ENCODE results near the gene PWP2.
"Not testable (repeated sequence)": the region's sequence is repeated elsewhere in the genome, so short reads cannot be mapped to it uniquely, and the experiment has no call there.

The PWP2 gene

GRCh38 chr21:44107026-44107501, at the start of gene PWP2:
PWP2 (plus strand) TSS chr21:44107399; CDS start chr21:44107417, 18 bp downstream.
- in situ Hi-C loops (cut with MboI; ENCODE audit: low pct_unique_long_range_greater_than_20kb, low sequenced_read_pairs); DNase-seq: not testable (repeated sequence)

GRCh38 chr21:44057960-44058651, 49.1 kb upstream of the PWP2 start:
- in situ Hi-C loops (cut with MboI; ENCODE audit: low pct_unique_long_range_greater_than_20kb, low sequenced_read_pairs): no loop called here

DNA sequence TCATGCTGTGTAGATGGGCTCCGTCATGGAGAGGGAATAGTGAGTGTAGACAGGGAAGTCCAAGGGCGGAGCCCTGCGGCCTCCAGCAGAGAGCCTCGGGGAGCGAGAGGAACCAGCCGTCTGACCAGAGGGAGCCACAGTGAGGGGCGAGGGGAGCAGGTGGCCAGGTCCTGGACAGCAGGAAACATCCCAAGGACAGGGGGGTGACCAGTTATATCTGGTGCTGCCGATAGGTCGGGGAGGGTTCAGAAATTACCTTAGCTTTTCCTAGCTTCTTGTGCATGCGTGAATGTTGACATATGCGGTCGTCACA, 48.6 kb upstream of the PWP2 start:
- in situ Hi-C loops (cut with MboI; ENCODE audit: low pct_unique_long_range_greater_than_20kb, low sequenced_read_pairs): no loop called here
- DNase-seq: no peak

More at GRCh38 chr21:44057960-44058651, 49.1 kb upstream of the PWP2 start:
- no peak for DNase-seq

DNA sequence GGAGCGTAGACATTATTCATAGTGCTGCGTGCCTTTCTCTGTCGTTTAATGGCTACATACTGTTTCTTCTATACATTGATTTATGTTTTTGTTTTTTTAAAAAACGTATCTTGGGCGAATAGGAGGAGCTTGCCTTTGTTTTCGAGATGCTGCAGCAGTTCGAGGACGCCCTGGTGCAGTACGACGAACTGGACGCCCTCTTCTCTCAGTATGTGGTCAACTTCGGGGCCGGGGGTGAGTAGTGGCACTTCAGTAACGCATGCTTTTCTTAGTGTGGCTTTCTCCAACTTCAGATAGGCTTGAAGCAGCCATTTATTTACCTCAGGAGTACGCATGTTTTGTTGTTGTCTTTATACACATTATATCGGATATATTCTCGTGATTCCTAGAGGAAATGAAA, 48.2 kb upstream of the PWP2 start:
- in situ Hi-C loops (cut with MboI; ENCODE audit: low pct_unique_long_range_greater_than_20kb, low sequenced_read_pairs): no loop called here
- DNase-seq: no peak

DNA sequence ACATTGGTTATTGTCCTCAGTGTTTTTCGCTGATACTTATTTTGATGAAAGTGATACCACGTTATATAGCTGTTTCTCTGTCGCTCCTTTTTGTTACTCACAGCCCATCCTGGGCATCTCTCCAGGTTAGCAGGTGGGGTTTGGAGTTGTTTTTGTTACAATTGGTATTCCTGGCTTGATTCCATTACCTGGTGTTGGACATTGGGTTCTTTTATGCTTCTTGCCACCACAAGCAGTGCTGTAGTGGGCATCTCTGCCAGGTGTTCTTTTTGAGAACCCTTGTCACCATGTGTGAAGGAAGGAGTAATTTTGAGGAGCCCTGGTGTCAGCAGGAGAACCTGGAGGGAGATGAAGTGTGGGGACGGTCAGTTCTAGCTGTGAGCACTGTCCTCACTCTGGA, 47.5 kb upstream of the PWP2 start:
- no peak for DNase-seq
- in situ Hi-C loops (cut with MboI; ENCODE audit: low pct_unique_long_range_greater_than_20kb, low sequenced_read_pairs): no loop called here

DNA sequence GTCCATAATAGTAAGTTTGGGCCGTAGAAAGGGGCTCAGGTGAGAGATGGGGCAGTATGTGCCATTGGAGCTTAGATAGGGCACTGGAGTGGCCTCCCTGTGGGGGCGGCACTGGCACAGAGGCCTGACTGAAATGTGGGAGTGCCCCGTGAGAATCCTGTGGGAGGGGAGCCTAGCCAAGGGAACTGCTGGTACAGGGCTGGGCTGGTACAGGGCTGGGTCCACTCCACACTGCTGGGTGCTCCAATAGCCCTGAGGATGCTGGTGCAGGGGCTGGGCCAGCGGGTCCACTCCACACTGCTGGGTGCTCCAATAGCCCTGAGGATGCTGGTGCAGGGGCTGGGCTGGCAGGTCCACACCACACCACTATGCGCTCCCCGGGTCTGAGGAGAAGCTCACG, 44.8 kb upstream of the PWP2 start:
- in situ Hi-C loops (cut with MboI; ENCODE audit: low pct_unique_long_range_greater_than_20kb, low sequenced_read_pairs): no loop called here
- DNase-seq: no peak

- no peak for DNase-seq
These were observed 43.9 kb upstream of the PWP2 start for GRCh38 chr21:44063151-44063912.

DNA sequence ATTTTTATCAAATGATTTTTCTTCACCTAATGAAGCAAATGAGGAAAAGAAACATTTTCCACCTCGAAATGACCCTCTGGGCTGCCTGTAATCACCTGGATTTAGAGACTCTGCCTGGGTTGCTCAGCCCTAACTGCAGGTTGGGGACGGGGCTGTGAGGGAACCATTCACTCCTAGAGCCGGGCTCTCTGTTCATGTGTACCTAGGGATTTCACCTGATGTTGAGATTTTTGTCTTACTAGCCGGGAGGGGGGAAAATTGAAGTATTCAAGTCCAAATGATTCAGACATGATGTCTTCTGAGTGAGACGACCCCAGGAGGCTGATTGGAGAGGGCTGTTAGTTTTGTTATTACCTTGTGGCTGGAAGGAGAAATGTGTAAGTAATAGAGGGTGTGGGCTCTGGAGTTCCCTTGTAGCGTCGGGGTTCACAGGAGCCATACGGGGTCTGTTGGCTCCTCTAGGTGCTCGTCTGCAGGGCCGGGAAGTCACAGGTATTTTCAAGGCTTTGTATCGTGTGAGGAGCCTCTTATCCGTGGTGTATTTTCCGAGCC, 42.3 kb upstream of the PWP2 start:
- no peak for DNase-seq
- in situ Hi-C loops (cut with MboI; ENCODE audit: low pct_unique_long_range_greater_than_20kb, low sequenced_read_pairs): no loop called here

More at GRCh38 chr21:44063151-44063912, 43.9 kb upstream of the PWP2 start:
- in situ Hi-C loops (cut with MboI; ENCODE audit: low pct_unique_long_range_greater_than_20kb, low sequenced_read_pairs): no loop called here

GRCh38 chr21:44065428-44065827, 41.8 kb upstream of the PWP2 start:
- in situ Hi-C loops (cut with MboI; ENCODE audit: low pct_unique_long_range_greater_than_20kb, low sequenced_read_pairs): no loop called here
- DNase-seq: peak; percentile 51

DNA sequence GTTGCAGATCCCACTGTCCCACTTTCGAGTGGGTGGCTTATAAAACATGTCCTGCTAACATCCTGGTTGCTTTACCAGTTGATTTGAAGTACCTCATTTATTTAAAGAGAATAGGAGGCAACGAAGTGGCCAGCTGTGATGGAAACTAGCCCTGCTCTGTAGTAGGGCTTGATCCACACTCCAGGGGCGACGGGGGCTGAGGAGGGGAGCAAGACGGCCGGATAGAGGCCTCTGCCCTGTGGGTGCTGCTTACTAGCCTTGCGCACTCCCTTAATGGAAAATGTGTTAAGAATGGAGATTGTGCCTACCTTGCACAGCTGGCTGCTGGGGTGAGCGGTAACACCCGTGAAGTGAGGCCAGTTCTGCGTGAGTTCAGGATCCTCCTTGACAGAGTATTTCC, 41.1 kb upstream of the PWP2 start:
- in situ Hi-C loops (cut with MboI; ENCODE audit: low pct_unique_long_range_greater_than_20kb, low sequenced_read_pairs): no loop called here
- no peak for DNase-seq

GRCh38 chr21:44067011-44067839, 40.0 kb upstream of the PWP2 start:
- in situ Hi-C loops (cut with MboI; ENCODE audit: low pct_unique_long_range_greater_than_20kb, low sequenced_read_pairs): no loop called here
- no peak for DNase-seq

DNA sequence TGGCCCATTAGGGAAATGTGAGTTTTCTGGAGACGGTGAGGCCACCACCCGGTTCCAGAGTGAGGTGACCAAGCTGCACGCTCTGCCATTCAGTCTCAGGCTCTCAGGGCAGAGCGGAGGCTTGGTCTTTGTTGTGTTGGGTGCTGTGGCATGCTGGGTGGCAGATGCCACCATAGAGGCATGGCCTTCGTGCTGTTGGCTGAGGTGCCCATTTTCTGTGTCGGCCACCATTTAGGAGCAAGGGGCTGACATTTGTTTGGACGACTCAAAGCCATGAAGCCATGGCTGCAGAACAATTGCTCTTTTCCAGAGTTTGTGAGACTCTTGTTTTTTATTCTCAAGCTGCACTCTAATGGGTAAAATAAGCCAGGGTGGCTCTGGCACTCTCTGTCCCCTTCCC, 36.8 kb upstream of the PWP2 start:
- in situ Hi-C loops (cut with MboI; ENCODE audit: low pct_unique_long_range_greater_than_20kb, low sequenced_read_pairs): no loop called here
- DNase-seq: no peak

- in situ Hi-C loops (cut with MboI; ENCODE audit: low pct_unique_long_range_greater_than_20kb, low sequenced_read_pairs): no loop called here
- no peak for DNase-seq
These were observed 35.7 kb upstream of the PWP2 start for GRCh38 chr21:44071359-44072104.

DNA sequence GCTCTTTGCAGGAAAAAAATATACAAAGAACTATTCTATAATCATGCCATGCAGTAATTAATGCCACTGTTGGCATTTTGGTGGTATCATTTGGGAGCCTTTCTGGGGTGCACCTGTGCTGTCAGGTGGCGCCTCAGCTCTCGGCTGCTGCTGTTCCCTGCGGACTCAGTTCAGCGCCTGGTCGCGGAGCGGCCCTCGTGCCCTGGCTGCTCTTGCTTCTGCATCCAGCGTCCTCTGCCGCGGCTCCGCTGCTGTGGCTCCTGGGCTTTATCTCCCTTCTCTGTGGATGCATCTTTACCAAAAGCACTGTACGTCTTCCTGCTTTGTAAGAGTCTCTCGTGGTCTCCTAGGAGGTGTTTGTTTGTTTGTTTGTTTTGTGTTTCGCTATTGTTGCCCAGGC, 35.1 kb upstream of the PWP2 start:
- in situ Hi-C loops (cut with MboI; ENCODE audit: low pct_unique_long_range_greater_than_20kb, low sequenced_read_pairs): no loop called here
- DNase-seq: no peak

DNA sequence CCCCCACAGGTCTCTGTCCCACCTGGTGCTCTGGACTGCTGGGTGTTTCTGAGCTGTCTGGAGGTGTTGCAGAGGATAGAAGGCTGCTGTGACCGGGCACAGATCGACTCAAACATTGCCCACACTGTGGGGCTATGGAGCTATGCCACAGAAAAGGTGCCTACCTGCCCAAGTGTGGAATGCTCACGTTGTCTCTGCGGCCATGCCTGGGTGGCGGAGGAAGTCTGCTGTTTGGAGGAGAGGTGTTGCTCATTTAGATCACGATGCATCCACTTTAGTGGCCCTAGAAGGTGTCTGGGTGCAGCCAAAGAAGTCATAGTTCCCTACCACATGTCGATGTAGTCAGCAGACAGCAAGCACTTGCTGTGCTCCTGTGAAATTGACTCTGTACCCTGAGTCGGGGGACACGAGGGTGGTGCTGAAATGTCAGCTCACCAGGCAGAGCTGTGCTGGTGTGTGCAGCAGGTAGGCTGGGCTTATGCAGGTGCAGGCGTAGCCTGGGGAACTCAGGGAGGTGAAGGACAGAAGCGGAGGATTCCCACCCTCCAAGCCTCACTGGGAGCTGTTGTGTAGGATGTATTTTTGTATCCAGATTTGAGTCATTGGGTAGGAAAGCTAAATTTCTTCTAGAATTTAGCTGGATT, 32.8 kb upstream of the PWP2 start:
- in situ Hi-C loops (cut with MboI; ENCODE audit: low pct_unique_long_range_greater_than_20kb, low sequenced_read_pairs): no loop called here
- DNase-seq: no peak

- DNase-seq: no peak
- in situ Hi-C loops (cut with MboI; ENCODE audit: low pct_unique_long_range_greater_than_20kb, low sequenced_read_pairs): no loop called here
These were observed 30.9 kb upstream of the PWP2 start for GRCh38 chr21:44076316-44076715.

- no peak for DNase-seq
- in situ Hi-C loops (cut with MboI; ENCODE audit: low pct_unique_long_range_greater_than_20kb, low sequenced_read_pairs): no loop called here
These were observed 28.7 kb upstream of the PWP2 start for GRCh38 chr21:44078411-44078981.

- in situ Hi-C loops (cut with MboI; ENCODE audit: low pct_unique_long_range_greater_than_20kb, low sequenced_read_pairs): no loop called here
- DNase-seq: no peak
These were observed 27.8 kb upstream of the PWP2 start for GRCh38 chr21:44079446-44079845.

Measured in KBM-7 (cell line).